ENCODE measurements around the gene PPP1R16B.

DNA sequence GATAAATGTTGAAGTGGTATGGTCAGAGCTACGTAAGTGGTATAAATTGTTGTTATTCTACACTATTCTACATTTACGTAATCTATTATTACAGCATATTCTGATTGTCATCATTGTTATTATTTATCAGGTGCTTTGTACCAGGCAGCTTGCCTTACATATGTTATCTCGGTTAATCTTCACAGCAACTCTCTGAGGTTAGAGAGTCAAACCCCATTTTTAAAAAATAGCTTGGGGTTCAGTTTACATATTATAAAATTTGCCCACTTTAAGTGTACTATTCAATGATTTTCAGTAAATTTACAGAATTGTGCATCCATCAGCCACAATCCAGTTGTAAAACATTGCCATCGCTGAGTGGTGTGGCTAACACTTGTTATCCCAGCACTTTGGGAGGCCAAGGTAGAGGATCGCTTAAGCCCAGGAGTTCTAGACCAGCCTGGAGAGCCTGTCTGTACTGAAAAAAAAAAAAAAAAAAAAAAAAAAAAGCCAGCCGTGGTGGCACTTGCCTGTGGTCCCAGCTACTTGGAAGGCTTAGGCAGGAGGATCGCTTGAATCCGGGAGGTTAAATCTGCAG, 35.5 kb downstream of the PPP1R16B start:
- TF ChIP-seq POLR2AphosphoS5 (IDR thresholded peaks at IDR 0.05): no peak
- no peak for TF ChIP-seq CTCF (IDR thresholded peaks at IDR 0.05; ENCODE audit: poor library complexity, severe bottlenecking)
- no peak for TF ChIP-seq EP300 (conservative IDR thresholded peaks at IDR 0.05; ENCODE audit: poor library complexity, severe bottlenecking)
- no peak for TF ChIP-seq TAF1 (IDR thresholded peaks at IDR 0.05; ENCODE audit: low read depth)
- TF ChIP-seq RAD21 (conservative IDR thresholded peaks at IDR 0.05): no peak
- no peak for TF ChIP-seq SMC3 (conservative IDR thresholded peaks at IDR 0.05; ENCODE audit: poor library complexity)
